HepG2 (cell line): ENCODE results near the gene ATP1A1. TPM values are rescaled to one million over a fixed set of nuclear protein-coding genes. Genes with fewer than 3 reads are reported as not detected.

Experiments
- CBX2 ChIP-seq, 2 experiments: fragments of 200-600 bp in 1 of 2; sonication (generic); formaldehyde crosslinking in 1 of 2; IDR thresholded peaks; 2 replicates each; pipeline versions ENCODE4 v1.7.0 to v1.8.1; 2018 to 2022; ENCODE audit warnings: low read depth in 2 of 2, low read length in 1 of 2, mild to moderate bottlenecking in 1 of 2, missing genetic modification reagents in 1 of 2
- DZIP1 ChIP-seq: sonication (generic); formaldehyde crosslinking; IDR thresholded peaks from 2 replicates; pipeline ENCODE4 v1.5.0; 2020; ENCODE audit warnings: mild to moderate bottlenecking, missing genetic modification reagents
- FOXC1 ChIP-seq: sonication (generic); formaldehyde crosslinking; IDR thresholded peaks from 2 replicates; pipeline ENCODE4 v1.8.0; 2022; ENCODE audit warnings: mild to moderate bottlenecking, missing genetic modification reagents, borderline replicate concordance
- FOXK2 ChIP-seq: fragments of 450-650 bp; IDR thresholded peaks from 2 replicates; pipeline ENCODE4 v1.6.1; 2016
- HDAC6 ChIP-seq: fragments of 200-600 bp; sonication (generic); IDR thresholded peaks from 2 replicates; pipeline ENCODE4 v1.7.0; 2017; ENCODE audit warnings: mild to moderate bottlenecking, antibody characterized with exemption, low read length, low read depth
- IKZF1 ChIP-seq: fragments of 450-650 bp; IDR thresholded peaks from 2 replicates; pipeline ENCODE4 v1.7.1; 2016
- NR3C1 ChIP-seq: sonication (generic); formaldehyde crosslinking; IDR thresholded peaks from 2 replicates; pipeline ENCODE4 v1.4.0; 2020; ENCODE audit warnings: missing genetic modification reagents
- PRDM15 ChIP-seq: sonication (generic); formaldehyde crosslinking; IDR thresholded peaks from 2 replicates; pipeline ENCODE4 v1.4.0; 2020; ENCODE audit warnings: missing genetic modification reagents
- SATB2 ChIP-seq: sonication (generic); formaldehyde crosslinking; IDR thresholded peaks from 2 replicates; pipeline ENCODE4 v1.5.0; 2020; ENCODE audit warnings: missing genetic modification reagents
- SMAD9 ChIP-seq: sonication (generic); formaldehyde crosslinking; IDR thresholded peaks from 2 replicates; pipeline ENCODE4 v1.5.1; 2020; ENCODE audit warnings: mild to moderate bottlenecking, missing genetic modification reagents
- SMC3 ChIP-seq: IDR thresholded peaks from 2 replicates; pipeline ENCODE4 v1.6.1; 2011; ENCODE audit warnings: low read length, improper control_type of control experiment
- WIZ ChIP-seq: sonication (generic); formaldehyde crosslinking; IDR thresholded peaks from 2 replicates; pipeline ENCODE4 v1.5.1; 2020; ENCODE audit warnings: mild to moderate bottlenecking, missing genetic modification reagents
- ZFP91 ChIP-seq: sonication (generic); formaldehyde crosslinking; IDR thresholded peaks from 2 replicates; pipeline ENCODE4 v1.9.0; 2022; ENCODE audit warnings: missing genetic modification reagents, mild to moderate bottlenecking, borderline replicate concordance
- ZNF205 ChIP-seq: IDR thresholded peaks from 2 replicates; pipeline ENCODE4 v1.6.1; 2018; ENCODE audit warnings: missing biosample characterization, missing genetic modification reagents
- ZNF296 ChIP-seq: sonication (generic); formaldehyde crosslinking; conservative IDR thresholded peaks from 2 replicates; pipeline ENCODE4 v1.5.0; 2020; ENCODE audit warnings: mild to moderate bottlenecking, missing genetic modification reagents
- ZNF335 ChIP-seq: sonication (generic); formaldehyde crosslinking; IDR thresholded peaks from 2 replicates; pipeline ENCODE4 v1.4.0; 2020; ENCODE audit warnings: missing genetic modification reagents
- ZNF510 ChIP-seq: sonication (generic); formaldehyde crosslinking; IDR thresholded peaks from 2 replicates; pipeline ENCODE4 v1.4.0; 2020; ENCODE audit warnings: low read depth, mild to moderate bottlenecking, missing genetic modification reagents
- polyA plus RNA-seq, 8 experiments: library from polyadenylated mRNA; depleted of rRNA in 3 of 8; stranded (reverse) in 7 of 8; unstranded in 1 of 8; fragments of >200 nt; fragmentation: Illumina TruSeq in 4 of 8; extraction: Trizol in 4 of 8; gene quantifications; 2 replicates each; pipeline versions ENCODE4 v1.2.1 to v1.2.3, GENCODE V29; 2011 to 2016; ENCODE audit warnings: low read depth in 4 of 8, missing spikeins in 1 of 8, mixed read lengths in 1 of 8; ENCODE audit not compliant: insufficient read depth in 1 of 8
- total RNA-seq, 5 experiments: library from RNA; depleted of rRNA; stranded (reverse); fragments of >200 nt; fragmentation: Illumina TruSeq; extraction: Trizol; gene quantifications; 2 replicates each; pipeline ENCODE4 v1.2.3, GENCODE V29; 2016; ENCODE audit warnings: low read depth in 1 of 5
- TF ChIP-seq, protein P1 (sequence below): sonication (generic); formaldehyde crosslinking; IDR thresholded peaks from 2 replicates; pipeline ENCODE4 v1.9.0; 2021; ENCODE audit warnings: missing genetic modification reagents, mild to moderate bottlenecking, borderline replicate concordance

The ATP1A1 gene
- total and polyA plus RNA-seq, 2 of the 13 experiments (the other 11 are each of a cell fraction or from before 2014, with no cell fraction given) = 280 to 705 TPM

- TF ChIP-seq ZFP91 (CRISPR knock-in tag) (peak; percentile 83), IKZF1 (no peak), WIZ (peak; percentile 63; the same call in 1 of the 2 replicates), CBX2 (IDR thresholded peaks at IDR 0.05; ENCODE audit: low read depth, low read length) (no peak), CBX2 (CRISPR knock-in tag; IDR thresholded peaks at IDR 0.05; ENCODE audit: low read depth) (no peak), PRDM15 (CRISPR knock-in tag) (peak; percentile 60; the same call in 1 of the 2 replicates), SMC3 (no peak), ZNF205 (CRISPR knock-in tag) (no peak), FOXK2 (no peak), ZNF296 (no peak), SATB2 (CRISPR knock-in tag) (peak; percentile 54; the same call in 1 of the 2 replicates), FOXC1 (CRISPR knock-in tag) (no peak), NR3C1 (CRISPR knock-in tag) (no peak), SMAD9 (no peak), HDAC6 (no peak), ZNF510 (0 out of 2 replicates have a peak, but pooled peaks have one; percentile 42), DZIP1 (CRISPR knock-in tag) (peak; percentile 78; the same call in 1 of the 2 replicates), ZNF335 (CRISPR knock-in tag) (no peak)
- TF ChIP-seq, protein P1, sequence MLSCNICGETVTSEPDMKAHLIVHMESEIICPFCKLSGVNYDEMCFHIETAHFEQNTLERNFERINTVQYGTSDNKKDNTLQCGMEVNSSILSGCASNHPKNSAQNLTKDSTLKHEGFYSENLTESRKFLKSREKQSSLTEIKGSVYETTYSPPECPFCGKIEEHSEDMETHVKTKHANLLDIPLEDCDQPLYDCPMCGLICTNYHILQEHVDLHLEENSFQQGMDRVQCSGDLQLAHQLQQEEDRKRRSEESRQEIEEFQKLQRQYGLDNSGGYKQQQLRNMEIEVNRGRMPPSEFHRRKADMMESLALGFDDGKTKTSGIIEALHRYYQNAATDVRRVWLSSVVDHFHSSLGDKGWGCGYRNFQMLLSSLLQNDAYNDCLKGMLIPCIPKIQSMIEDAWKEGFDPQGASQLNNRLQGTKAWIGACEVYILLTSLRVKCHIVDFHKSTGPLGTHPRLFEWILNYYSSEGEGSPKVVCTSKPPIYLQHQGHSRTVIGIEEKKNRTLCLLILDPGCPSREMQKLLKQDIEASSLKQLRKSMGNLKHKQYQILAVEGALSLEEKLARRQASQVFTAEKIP (CRISPR knock-in tag) = no peak
Observed at GRCh38 chr1:116372651-116373430, at the start of gene ATP1A1 (continued).
